BE2C (cell line): ENCODE data around the gene TEX29.

Source experiments
- DNase-seq: peaks from one replicate; pipeline ENCODE4 v3.0.0-alpha.2; 2020
- H3K27me3 ChIP-seq: fragments of 250-450 bp; sonication (Bioruptor Pico); 2 replicates; pipeline ENCODE4 v1.5.1; 2020; ENCODE audit warnings: mild to moderate bottlenecking
- H3K36me3 ChIP-seq: fragments of 250-450 bp; sonication (Bioruptor Pico); 2 replicates; pipeline ENCODE4 v1.5.1; 2020; ENCODE audit warnings: mild to moderate bottlenecking
- H3K4me1 ChIP-seq: fragments of 250-450 bp; sonication (Bioruptor Pico); 2 replicates; pipeline ENCODE4 v1.5.1; 2020
- H3K4me3 ChIP-seq: 2 replicates; pipeline ENCODE4 v1.5.1; 2011; ENCODE audit warnings: low read depth, low read length
- H3K9me3 ChIP-seq: fragments of 250-450 bp; sonication (Bioruptor Pico); 2 replicates; pipeline ENCODE4 v1.5.1; 2020
- CTCF ChIP-seq: IDR thresholded peaks from 2 replicates; pipeline ENCODE4 v1.5.1; 2012; ENCODE audit warnings: mild to moderate bottlenecking, low read depth, low read length

The TEX29 gene

GRCh38 chr13:111304603-111305289 lies 15.7 kb upstream of the TEX29 start:
- no peak for TF ChIP-seq CTCF
- Histone ChIP-seq H3K27me3 (no peaks in the 10 kb centered on the region), H3K4me3 (no peak overlapping the region), H3K36me3 (peaks cover 26% of the 10 kb centered on the region), H3K4me1 (no peaks in the 10 kb centered on the region), H3K9me3 (no peaks in the 10 kb centered on the region)
- no peak for DNase-seq

GRCh38 chr13:111312944-111313590 lies 7.4 kb upstream of the TEX29 start:
- H3K9me3 ChIP-seq: no peaks in the 10 kb centered on the region; the same call in 1 of the 2 replicates
- TF ChIP-seq CTCF: no peak
- no peak for DNase-seq

GRCh38 chr13:111313911-111314425 lies 6.5 kb upstream of the TEX29 start:
- Histone ChIP-seq H3K4me1 (no peaks in the 10 kb centered on the region), H3K27me3 (no peaks in the 10 kb centered on the region), H3K9me3 (no peaks in the 10 kb centered on the region; the same call in 1 of the 2 replicates), H3K4me3 (no peak overlapping the region), H3K36me3 (no peaks in the 10 kb centered on the region)
- DNase-seq: no peak
- no peak for TF ChIP-seq CTCF

More at GRCh38 chr13:111312944-111313590, 7.4 kb upstream of the TEX29 start:
- Histone ChIP-seq H3K27me3 (no peaks in the 10 kb centered on the region), H3K4me3 (no peak overlapping the region), H3K4me1 (no peaks in the 10 kb centered on the region), H3K36me3 (no peaks in the 10 kb centered on the region)

- TF ChIP-seq CTCF: no peak
- Histone ChIP-seq H3K4me1 (no peaks in the 10 kb centered on the region), H3K4me3 (no peak overlapping the region), H3K27me3 (no peaks in the 10 kb centered on the region), H3K36me3 (no peaks in the 10 kb centered on the region), H3K9me3 (no peaks in the 10 kb centered on the region; the same call in 1 of the 2 replicates)
- DNase-seq: no peak
Measured at GRCh38 chr13:111314852-111315251, 5.6 kb upstream of the TEX29 start.

GRCh38 chr13:111315347-111315995 lies 5.0 kb upstream of the TEX29 start:
- no peak for TF ChIP-seq CTCF
- H3K4me1 ChIP-seq: no peaks in the 10 kb centered on the region

More at GRCh38 chr13:111315347-111315995, 5.0 kb upstream of the TEX29 start:
- no peak overlapping the region for H3K4me3 ChIP-seq
- H3K36me3 ChIP-seq: no peaks in the 10 kb centered on the region
- H3K27me3 ChIP-seq: no peaks in the 10 kb centered on the region
- no peaks in the 10 kb centered on the region; the same call in 1 of the 2 replicates for H3K9me3 ChIP-seq
- DNase-seq: no peak
